ENCODE data around the gene SKAP2.

The SKAP2 gene

GRCh38 chr7:26743205-26743604 lies 121.2 kb downstream of the SKAP2 start:
- DNase-seq = no peak

GRCh38 chr7:26735976-26736600 lies 128.3 kb downstream of the SKAP2 start:
- DNase-seq = no peak

GRCh38 chr7:26729150-26729775 lies 135.1 kb downstream of the SKAP2 start:
- no peak for DNase-seq

- DNase-seq = no peak
Measured at GRCh38 chr7:26726051-26726450, 138.3 kb downstream of the SKAP2 start.

- no peak for DNase-seq
Measured at GRCh38 chr7:26724795-26725194, 139.6 kb downstream of the SKAP2 start.

GRCh38 chr7:26723129-26723528 lies 141.3 kb downstream of the SKAP2 start:
- DNase-seq = no peak

- no peak for DNase-seq
Measured at GRCh38 chr7:26721450-26721849, 142.9 kb downstream of the SKAP2 start.

GRCh38 chr7:26718063-26718462 lies 146.3 kb downstream of the SKAP2 start:
- DNase-seq = no peak

- no peak for DNase-seq
Measured at GRCh38 chr7:26714438-26714837, 150.0 kb downstream of the SKAP2 start.

GRCh38 chr7:26714006-26714405 lies 150.4 kb downstream of the SKAP2 start:
- no peak for DNase-seq

- DNase-seq = no peak
Measured at GRCh38 chr7:26709210-26709990, 155.0 kb downstream of the SKAP2 start.

GRCh38 chr7:26705567-26705966 lies 158.8 kb downstream of the SKAP2 start:
- no peak for DNase-seq

- DNase-seq = no peak
Measured at GRCh38 chr7:26704786-26705185, 159.6 kb downstream of the SKAP2 start.

- DNase-seq = no peak
Measured at GRCh38 chr7:26704036-26704435, 160.4 kb downstream of the SKAP2 start.

GRCh38 chr7:26700893-26701292 lies 163.5 kb downstream of the SKAP2 start:
- no peak for DNase-seq

- no peak for DNase-seq
Measured at GRCh38 chr7:26700386-26700785, 164.0 kb downstream of the SKAP2 start.

GRCh38 chr7:26699766-26700165 lies 164.6 kb downstream of the SKAP2 start:
- DNase-seq = no peak

- no peak for DNase-seq
Measured at GRCh38 chr7:26698806-26699205, 165.6 kb downstream of the SKAP2 start.

GRCh38 chr7:26698194-26698593 lies 166.2 kb downstream of the SKAP2 start:
- DNase-seq = no peak

- no peak for DNase-seq
Measured at GRCh38 chr7:26696978-26697377, 167.4 kb downstream of the SKAP2 start.

GRCh38 chr7:26696161-26696560 lies 168.2 kb downstream of the SKAP2 start:
- no peak for DNase-seq

GRCh38 chr7:26694713-26695112 lies 169.7 kb downstream of the SKAP2 start:
- no peak for DNase-seq

- DNase-seq = no peak
Measured at GRCh38 chr7:26694141-26694540, 170.2 kb downstream of the SKAP2 start.

- no peak for DNase-seq
Measured at GRCh38 chr7:26691886-26692285, 172.5 kb downstream of the SKAP2 start.
